Measurements from ENCODE around the gene FGFR2.

The FGFR2 gene

DNA sequence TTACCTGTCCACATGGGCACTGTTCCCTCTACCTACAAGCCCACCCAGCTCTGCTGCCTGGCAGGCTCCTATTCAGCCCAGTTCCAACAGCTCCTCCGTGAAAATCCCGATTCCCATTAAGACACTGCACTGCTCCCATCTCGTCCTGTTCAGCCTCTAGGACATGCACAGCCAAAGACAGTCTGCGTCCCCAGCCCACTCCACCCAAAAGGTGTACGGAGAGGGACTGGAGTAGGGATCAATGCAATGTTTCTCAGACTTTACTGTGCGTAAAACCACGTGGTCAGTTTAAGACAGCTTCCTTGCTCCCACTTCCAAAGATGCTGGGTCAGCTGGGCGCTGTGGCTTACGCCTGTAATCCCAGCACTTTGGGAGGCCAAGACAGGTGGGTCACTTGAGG, 19.9 kb downstream of the FGFR2 start:
- DNase-seq (ENCODE audit: low read depth), result no peak

DNA sequence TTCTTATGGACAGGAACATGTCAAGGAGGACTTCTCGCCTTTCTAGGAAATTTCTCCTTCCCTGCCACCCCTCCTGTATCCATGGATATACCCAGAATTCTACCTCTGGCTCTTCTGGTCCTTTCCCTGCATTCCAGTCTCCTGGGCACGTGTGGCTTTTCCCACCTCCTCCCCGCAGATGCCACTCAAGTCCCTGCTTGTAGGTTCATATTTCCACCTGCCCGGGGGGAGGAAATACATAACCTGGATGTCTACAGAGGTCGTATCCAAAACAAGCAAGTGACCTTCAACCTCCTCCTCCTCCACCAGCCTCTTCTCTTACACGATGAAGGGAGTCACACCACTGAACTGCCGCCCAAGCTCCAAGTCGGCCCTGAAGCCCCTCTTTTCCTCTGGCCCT, 20.7 kb downstream of the FGFR2 start:
- TF ChIP-seq, protein P1, sequence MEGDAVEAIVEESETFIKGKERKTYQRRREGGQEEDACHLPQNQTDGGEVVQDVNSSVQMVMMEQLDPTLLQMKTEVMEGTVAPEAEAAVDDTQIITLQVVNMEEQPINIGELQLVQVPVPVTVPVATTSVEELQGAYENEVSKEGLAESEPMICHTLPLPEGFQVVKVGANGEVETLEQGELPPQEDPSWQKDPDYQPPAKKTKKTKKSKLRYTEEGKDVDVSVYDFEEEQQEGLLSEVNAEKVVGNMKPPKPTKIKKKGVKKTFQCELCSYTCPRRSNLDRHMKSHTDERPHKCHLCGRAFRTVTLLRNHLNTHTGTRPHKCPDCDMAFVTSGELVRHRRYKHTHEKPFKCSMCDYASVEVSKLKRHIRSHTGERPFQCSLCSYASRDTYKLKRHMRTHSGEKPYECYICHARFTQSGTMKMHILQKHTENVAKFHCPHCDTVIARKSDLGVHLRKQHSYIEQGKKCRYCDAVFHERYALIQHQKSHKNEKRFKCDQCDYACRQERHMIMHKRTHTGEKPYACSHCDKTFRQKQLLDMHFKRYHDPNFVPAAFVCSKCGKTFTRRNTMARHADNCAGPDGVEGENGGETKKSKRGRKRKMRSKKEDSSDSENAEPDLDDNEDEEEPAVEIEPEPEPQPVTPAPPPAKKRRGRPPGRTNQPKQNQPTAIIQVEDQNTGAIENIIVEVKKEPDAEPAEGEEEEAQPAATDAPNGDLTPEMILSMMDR (IDR thresholded peaks at IDR 0.05; ENCODE audit: low read depth, low read length, missing control alignments), result no peak
- DNase-seq (ENCODE audit: low read depth), result no peak
- no peak overlapping the region for H3K4me3 ChIP-seq (ENCODE audit: low read depth, low read length)

More for the DNA sequence above, 19.9 kb downstream of the FGFR2 start:
- TF ChIP-seq, protein P1 (IDR thresholded peaks at IDR 0.05; ENCODE audit: low read depth, low read length, missing control alignments), result no peak
- H3K4me3 ChIP-seq (ENCODE audit: low read depth, low read length), result no peak overlapping the region

DNA sequence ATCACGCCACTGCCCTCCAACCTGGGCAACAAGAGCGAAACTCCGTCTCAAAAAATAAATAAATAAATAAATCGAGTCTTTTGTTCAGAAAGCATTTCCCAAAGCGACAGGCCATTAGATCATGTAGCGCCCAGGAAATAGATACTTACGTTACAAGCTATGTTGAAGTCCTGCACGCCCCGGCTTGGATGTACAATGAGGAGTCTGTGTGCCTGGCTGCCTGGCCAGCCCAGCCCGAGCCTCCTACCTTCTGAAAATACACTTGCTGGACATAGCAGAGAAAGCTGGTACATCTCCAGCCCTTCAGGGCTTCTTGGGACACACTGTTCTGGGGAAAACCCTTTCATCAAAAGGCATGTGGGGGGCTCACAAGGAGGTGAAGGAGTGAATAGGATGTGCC, 22.1 kb downstream of the FGFR2 start:
- H3K4me3 ChIP-seq (ENCODE audit: low read depth, low read length), result no peak overlapping the region
- TF ChIP-seq, protein P1 (IDR thresholded peaks at IDR 0.05; ENCODE audit: low read depth, low read length, missing control alignments), result no peak
- no peak for DNase-seq (ENCODE audit: low read depth)

DNA sequence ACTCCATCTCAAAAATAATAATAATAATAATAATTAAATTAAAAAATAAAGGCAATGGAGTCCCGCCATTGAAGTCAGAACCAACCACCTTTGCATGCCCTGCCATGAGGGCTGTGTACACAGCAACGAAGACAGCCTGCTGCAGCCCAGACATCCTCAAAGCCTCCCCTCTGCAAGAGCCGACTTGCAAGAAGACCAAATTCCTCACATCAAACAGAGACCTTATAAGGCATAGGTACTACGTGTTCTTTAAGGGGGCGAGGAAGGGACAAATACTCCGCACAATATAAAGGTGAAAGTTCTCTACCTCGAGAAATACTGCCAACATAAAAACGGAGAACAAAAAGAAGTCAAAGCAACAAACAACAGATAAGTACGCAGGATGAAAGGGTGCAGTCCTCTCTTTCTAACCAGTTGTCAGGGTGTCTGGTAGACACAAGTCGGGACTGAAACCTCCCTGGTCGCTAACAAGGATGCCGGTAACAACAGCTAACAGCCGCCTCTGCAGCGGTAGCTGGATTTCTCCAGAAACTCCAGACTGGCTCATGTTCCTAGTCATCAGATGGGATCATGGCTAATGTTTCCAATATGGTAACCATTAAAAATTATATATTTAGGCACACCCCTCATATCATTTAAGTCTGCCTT, 23.6 kb downstream of the FGFR2 start:
- no peak for DNase-seq (ENCODE audit: low read depth)
- no peak overlapping the region for H3K4me3 ChIP-seq (ENCODE audit: low read depth, low read length)
- TF ChIP-seq, protein P1 (IDR thresholded peaks at IDR 0.05; ENCODE audit: low read depth, low read length, missing control alignments), result no peak

DNA sequence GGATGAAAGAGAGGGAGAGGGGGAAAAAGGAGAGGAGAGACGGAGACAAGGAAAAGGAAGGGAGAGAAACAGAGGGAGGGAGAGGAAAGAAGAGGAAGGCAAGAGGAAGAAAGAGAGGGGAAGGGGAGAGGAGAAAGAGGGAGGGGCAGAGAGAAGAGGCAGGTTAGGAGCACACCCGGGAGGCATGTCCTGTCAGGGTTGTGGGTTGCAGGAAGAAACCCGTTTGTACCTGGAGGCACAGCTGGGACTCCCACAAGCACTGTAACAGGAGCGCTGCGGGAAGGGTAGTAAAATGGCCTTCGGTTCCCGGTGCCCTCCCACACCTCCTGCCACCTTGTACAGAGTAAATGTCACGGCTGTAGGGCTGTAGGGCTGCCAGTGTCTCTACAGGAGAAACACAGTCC, 24.7 kb downstream of the FGFR2 start:
- TF ChIP-seq, protein P1 (IDR thresholded peaks at IDR 0.05; ENCODE audit: low read depth, low read length, missing control alignments), result no peak
- no peak overlapping the region for H3K4me3 ChIP-seq (ENCODE audit: low read depth, low read length)
- DNase-seq (ENCODE audit: low read depth), result no peak

DNA sequence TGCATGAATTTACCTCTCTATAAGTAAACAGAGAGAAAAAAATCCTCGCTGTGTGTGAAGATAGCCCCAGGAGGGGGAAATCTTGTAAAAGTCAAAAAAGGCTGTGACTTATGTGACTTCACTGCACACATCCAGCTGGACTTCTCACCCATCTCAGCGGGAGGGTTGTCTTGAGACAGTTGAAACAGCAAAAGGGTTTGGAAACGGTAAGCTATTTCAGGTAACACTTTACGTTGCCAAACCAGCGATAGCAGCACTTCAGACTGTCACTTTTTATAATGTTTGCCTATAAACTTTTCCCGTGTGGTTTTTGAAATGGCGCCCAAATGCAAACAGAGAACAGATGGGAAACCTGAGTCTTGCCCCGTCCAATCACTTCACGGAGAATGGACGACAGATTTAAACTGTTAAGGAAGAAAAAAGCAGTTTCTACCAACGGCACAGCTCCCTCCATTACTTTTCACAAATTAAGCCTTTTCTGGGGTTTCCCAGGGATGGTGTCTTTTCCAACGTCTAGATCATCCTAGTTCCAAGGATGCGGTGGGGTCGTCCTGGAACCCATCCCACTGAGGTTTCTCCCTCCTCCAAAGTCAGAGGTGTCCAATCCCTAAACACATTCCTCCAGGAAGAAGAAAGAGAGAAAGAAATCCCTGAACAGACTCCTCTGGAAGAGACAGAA, 25.2 kb downstream of the FGFR2 start:
- no peak for DNase-seq (ENCODE audit: low read depth)
- no peak overlapping the region for H3K4me3 ChIP-seq (ENCODE audit: low read depth, low read length)
- TF ChIP-seq, protein P1 (IDR thresholded peaks at IDR 0.05; ENCODE audit: low read depth, low read length, missing control alignments), result no peak

DNA sequence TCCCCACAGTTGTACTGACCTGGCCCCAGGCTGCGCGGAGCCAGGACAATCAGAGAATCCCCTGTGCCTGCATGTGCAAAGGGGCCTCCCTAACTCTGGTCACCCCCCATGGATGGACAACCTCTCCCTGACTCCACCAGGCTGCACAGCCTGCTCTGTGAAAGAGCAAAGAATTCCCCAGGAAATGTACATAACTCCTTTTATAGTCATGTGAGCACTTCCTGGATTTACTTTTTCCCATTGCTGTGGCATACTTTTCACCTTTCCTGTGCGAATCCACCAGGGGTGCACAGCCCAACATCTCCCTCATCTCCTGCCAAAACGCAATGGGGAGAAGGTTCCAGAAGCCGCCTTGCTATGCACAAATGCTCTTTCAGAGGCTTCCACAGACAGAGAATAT, 27.9 kb downstream of the FGFR2 start:
- DNase-seq (ENCODE audit: low read depth), result no peak
- H3K4me3 ChIP-seq (ENCODE audit: low read depth, low read length), result no peak overlapping the region
- TF ChIP-seq, protein P1 (IDR thresholded peaks at IDR 0.05; ENCODE audit: low read depth, low read length, missing control alignments), result no peak

Data from GM12864 (cell line).